DOHH2 (cell line): ENCODE data around the gene KRTAP5-3.

Experiments used
- CTCF ChIP-seq: fragments of 200-600 bp; sonication (generic); IDR thresholded peaks from one replicate; pipeline ENCODE4 v1.5.1; 2014; ENCODE audit warnings: antibody characterized with exemption, mild to moderate bottlenecking, low read depth, low read length; ENCODE audit not compliant: poor library complexity, severe bottlenecking
- EZH2phosphoT487 ChIP-seq: fragments of 200-600 bp; sonication (generic); IDR thresholded peaks from 2 replicates; pipeline ENCODE4 v1.6.1; 2017; ENCODE audit warnings: borderline replicate concordance, mild to moderate bottlenecking, antibody characterized with exemption, low read length, moderate library complexity, mixed read lengths

GRCh38 chr11:1645357-1645821, 37.1 kb upstream of the KRTAP5-3 start:
- TF ChIP-seq CTCF (no peak), EZH2phosphoT487 (no peak)
